Measurements from ENCODE around the gene BATF2.

DNA sequence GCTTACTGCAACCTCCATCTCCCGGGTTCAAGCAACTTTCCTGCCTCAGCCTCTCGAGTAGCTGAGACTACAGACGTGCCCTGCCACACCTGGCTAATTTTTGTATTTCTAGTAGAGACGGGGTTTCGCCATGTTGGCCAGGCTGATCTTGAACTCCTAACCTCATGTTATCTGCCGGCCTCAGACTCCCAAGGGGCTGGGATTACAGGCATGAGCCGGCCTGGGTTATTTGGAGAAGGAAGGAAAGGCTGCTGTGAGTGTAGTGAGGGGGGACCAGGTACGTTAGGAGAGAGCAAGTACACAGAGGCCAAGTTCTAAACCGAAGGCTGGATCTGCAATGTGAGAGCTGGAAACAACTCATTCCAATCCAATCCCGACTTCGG is 453 bp downstream of the BATF2 start:
- TF ChIP-seq EP300 (IDR thresholded peaks at IDR 0.05; ENCODE audit: borderline replicate concordance in 1 of 2, low read depth in 1 of 2, low read length in 1 of 2) (no peak), RCOR1 (IDR thresholded peaks at IDR 0.05; ENCODE audit: low read length) (no peak)
- TF ChIP-seq, protein P1, sequence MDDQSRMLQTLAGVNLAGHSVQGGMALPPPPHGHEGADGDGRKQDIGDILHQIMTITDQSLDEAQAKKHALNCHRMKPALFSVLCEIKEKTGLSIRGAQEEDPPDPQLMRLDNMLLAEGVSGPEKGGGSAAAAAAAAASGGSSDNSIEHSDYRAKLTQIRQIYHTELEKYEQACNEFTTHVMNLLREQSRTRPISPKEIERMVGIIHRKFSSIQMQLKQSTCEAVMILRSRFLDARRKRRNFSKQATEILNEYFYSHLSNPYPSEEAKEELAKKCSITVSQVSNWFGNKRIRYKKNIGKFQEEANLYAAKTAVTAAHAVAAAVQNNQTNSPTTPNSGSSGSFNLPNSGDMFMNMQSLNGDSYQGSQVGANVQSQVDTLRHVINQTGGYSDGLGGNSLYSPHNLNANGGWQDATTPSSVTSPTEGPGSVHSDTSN (IDR thresholded peaks at IDR 0.05): no peak

Measured in SK-N-SH (cell line).